Measurements from ENCODE around the gene TBX6. TPM values are rescaled to one million over a fixed set of nuclear protein-coding genes. Genes with fewer than 3 reads are reported as not detected.

Gene TBX6
- total RNA-seq, 1 experiment from 2014 or later: 1.6 TPM

DNA sequence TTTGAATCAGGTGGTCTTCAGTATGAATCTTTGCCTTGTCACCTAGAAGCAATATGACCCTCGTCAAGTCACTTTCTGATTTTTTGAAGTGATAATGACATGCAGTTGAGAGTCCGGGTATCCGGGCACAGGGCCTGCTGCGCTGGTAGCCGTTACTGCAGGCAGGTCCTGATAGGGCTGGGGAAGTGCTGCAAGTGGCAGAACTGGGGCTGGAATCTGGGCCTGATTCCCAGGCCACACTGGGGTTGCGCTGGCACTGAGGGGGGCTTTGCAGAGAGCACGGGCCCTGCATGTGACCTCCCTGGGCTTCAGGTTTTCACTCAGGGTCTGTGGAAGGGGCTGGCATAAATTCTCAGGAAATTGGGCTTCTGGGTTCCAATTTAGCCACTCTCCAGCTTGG lies 13.0 kb downstream of the TBX6 start:
- Histone ChIP-seq H3K4ac (ENCODE audit: low read depth, low read length) (no peak overlapping the region), H3K23ac (ENCODE audit: insufficient read length, low read depth, low read length) (no peak overlapping the region), H2BK120ac (ENCODE audit: low read depth, low read length, poor library complexity, severe bottlenecking) (no peak overlapping the region), H4K91ac (ENCODE audit: insufficient read length, low read depth, low read length) (no peak overlapping the region), H3K14ac (ENCODE audit: insufficient read depth, low read length) (no peak overlapping the region), H3K27ac (ENCODE audit: insufficient read length, low read depth, low read length) (no peak overlapping the region), H3K23me2 (ENCODE audit: insufficient read length, low read depth, low read length, poor library complexity, severe bottlenecking) (peaks cover 7% of the 10 kb centered on the region), H3K56ac (ENCODE audit: insufficient read length, low read depth, low read length) (no peak overlapping the region), H3K9me3 (ENCODE audit: control insufficient read depth, low read depth, low read length) (no peaks in the 10 kb centered on the region), H2BK12ac (ENCODE audit: insufficient read length, low read depth, low read length) (no peak overlapping the region), H2AFZ (ENCODE audit: low read length) (no peak overlapping the region), H2BK15ac (ENCODE audit: low read depth, low read length) (no peak overlapping the region), H3K18ac (ENCODE audit: insufficient read length, low read depth, low read length) (no peak overlapping the region), H3T11ph (ENCODE audit: low read length) (no peak overlapping the region), H3K4me2 (ENCODE audit: insufficient read depth, insufficient read length, low read length) (no peak overlapping the region), H4K5ac (ENCODE audit: insufficient read length, low read depth, low read length) (no peak overlapping the region), H3K9ac (ENCODE audit: extremely low read depth, insufficient read length, low read length) (no peak overlapping the region), H4K20me1 (ENCODE audit: control insufficient read depth, insufficient read depth, insufficient read length) (no peaks in the 10 kb centered on the region), H2BK5ac (ENCODE audit: insufficient read length, low read length) (no peak overlapping the region), H3K79me2 (ENCODE audit: insufficient read depth, low read length) (peaks cover 16% of the 10 kb centered on the region; the same call in 1 of the 2 replicates), H3K4me1 (ENCODE audit: insufficient read depth, low read length) (no peaks in the 10 kb centered on the region), H3K79me1 (ENCODE audit: insufficient read depth, low read depth, low read length, poor library complexity, severe bottlenecking) (peaks cover 9% of the 10 kb centered on the region), H2AK5ac (ENCODE audit: insufficient read length, low read length) (no peak overlapping the region), H3K27me3 (ENCODE audit: insufficient read depth, low read length) (no peaks in the 10 kb centered on the region), H2BK20ac (ENCODE audit: low read depth, low read length, poor library complexity, severe bottlenecking) (no peak overlapping the region), H4K8ac (replicated peaks; ENCODE audit: insufficient read length, low read depth, low read length) (no peak overlapping the region)
- DNase-seq: no peak
- H3K4me3 Mint-ChIP-seq: no peak overlapping the region; a peak in 1 of 5 replicates
- no peaks in the 10 kb centered on the region for H3K27me3 Mint-ChIP-seq (ENCODE audit: low read depth)
- WGBS (ENCODE audit: extremely low coverage, insufficient read length, low lambda C conversion rate): no CpG with 5 or more reads among the region's 7 CpGs
- H3K36me3 Mint-ChIP-seq (ENCODE audit: insufficient read depth in 1 of 3, low read depth in 3 of 3): peaks cover 51 to 64% (median 64%) of the 10 kb centered on the region in 3 experiments
- no peaks in the 10 kb centered on the region; a peak in 2 of 5 replicates for H3K9me3 Mint-ChIP-seq
- H3K4me1 Mint-ChIP-seq: peaks cover 13 to 19% of the 10 kb centered on the region in 2 experiments
- H3K27ac Mint-ChIP-seq: no peak overlapping the region; a peak in 1 of 7 replicates
- TF ChIP-seq, protein P1, sequence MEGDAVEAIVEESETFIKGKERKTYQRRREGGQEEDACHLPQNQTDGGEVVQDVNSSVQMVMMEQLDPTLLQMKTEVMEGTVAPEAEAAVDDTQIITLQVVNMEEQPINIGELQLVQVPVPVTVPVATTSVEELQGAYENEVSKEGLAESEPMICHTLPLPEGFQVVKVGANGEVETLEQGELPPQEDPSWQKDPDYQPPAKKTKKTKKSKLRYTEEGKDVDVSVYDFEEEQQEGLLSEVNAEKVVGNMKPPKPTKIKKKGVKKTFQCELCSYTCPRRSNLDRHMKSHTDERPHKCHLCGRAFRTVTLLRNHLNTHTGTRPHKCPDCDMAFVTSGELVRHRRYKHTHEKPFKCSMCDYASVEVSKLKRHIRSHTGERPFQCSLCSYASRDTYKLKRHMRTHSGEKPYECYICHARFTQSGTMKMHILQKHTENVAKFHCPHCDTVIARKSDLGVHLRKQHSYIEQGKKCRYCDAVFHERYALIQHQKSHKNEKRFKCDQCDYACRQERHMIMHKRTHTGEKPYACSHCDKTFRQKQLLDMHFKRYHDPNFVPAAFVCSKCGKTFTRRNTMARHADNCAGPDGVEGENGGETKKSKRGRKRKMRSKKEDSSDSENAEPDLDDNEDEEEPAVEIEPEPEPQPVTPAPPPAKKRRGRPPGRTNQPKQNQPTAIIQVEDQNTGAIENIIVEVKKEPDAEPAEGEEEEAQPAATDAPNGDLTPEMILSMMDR (conservative IDR thresholded peaks at IDR 0.05): no peak

All from H9 (cell line).